Measurements from ENCODE around the gene KRT20. TPM values are rescaled to one million over a fixed set of nuclear protein-coding genes. Genes with fewer than 3 reads are reported as not detected.

The KRT20 gene
- total RNA-seq, 1 experiment from 2014 or later = 1.5 TPM

DNA sequence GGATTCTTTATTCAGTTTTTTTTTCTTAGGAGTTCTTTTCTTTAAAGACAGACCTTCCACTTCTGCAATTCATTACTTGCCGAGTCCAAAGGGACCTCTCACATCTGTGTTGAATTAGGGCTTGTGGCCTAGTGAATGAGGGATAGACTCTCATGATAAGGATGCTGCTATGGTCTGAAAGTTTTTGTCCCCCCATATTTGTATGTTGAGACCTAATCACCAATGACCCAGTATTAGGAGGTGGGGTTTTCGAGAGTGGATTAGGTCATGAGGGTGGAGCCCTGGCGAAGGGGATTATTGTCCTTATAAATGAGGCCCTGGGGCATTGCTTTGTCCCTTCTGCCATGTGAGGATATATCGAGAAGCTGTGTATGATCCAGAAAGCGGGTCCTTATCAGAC is 27.5 kb downstream of the KRT20 start:
- Histone ChIP-seq H3K36me3 (ENCODE audit: control insufficient read depth in 1 of 2, insufficient read depth in 2 of 2, low read length in 2 of 2) (peaks cover 0 to 3% of the 10 kb centered on the region in 2 experiments; a peak in 1 of 4 replicates), H3K4me3 (replicated peaks in 1 of 2; ENCODE audit: low read depth in 1 of 2, low read length in 2 of 2) (no peak overlapping the region), H3K27ac (ENCODE audit: low read depth, low read length) (peak overlapping the region; percentile 50; the same call in 1 of the 2 replicates), H3K4me2 (ENCODE audit: low read length) (no peak overlapping the region), H3K9ac (ENCODE audit: low read length) (no peak overlapping the region), H2AFZ (ENCODE audit: low read depth, low read length, poor library complexity, severe bottlenecking) (no peak overlapping the region), H3K9me3 (ENCODE audit: control insufficient read depth in 1 of 2, insufficient read depth in 1 of 2, low read depth in 1 of 2, low read length in 2 of 2) (no peaks in the 10 kb centered on the region), H4K20me1 (ENCODE audit: insufficient read depth) (no peaks in the 10 kb centered on the region), H3K4me1 (ENCODE audit: control insufficient read depth in 1 of 2, insufficient read depth in 2 of 2, low read length in 2 of 2) (peaks cover 11 to 48% of the 10 kb centered on the region in 2 experiments), H3K79me2 (ENCODE audit: insufficient read depth, low read length) (no peaks in the 10 kb centered on the region), H3K27me3 (ENCODE audit: insufficient read depth, low read length) (no peaks in the 10 kb centered on the region), H3K9me2 (ENCODE audit: insufficient read depth) (no peaks in the 10 kb centered on the region)
- no TSS peak for BruUV-seq (replicated peaks)
- ChIA-PET CTCF (interaction anchor here (0.7 to 4.3 kb wide), 12 partner anchors 30 to 808 kb away, joined by 3 to 31 read pairs (median 12); no protein-coding TSS in a partner anchor), RAD21 (ENCODE audit: low non-redundant PET in 1 of 2, low total read pairs in 2 of 2, uncharacterized antibody in 2 of 2, unreplicated experiment in 2 of 2) (interaction anchor here (2.1 to 2.2 kb wide), 2 partner anchors 691 kb away, joined by 6 to 12 read pairs; no protein-coding TSS in a partner anchor), POLR2A (interaction anchor here (1.0 to 1.8 kb wide), 4 partner anchors 45 to 690 kb away, joined by 3 to 8 read pairs (median 6); partner anchors contain the start of gene KRT19)
- peak; percentile 25; the same call in 1 of the 2 replicates for ATAC-seq
- TF ChIP-seq EZH2 (IDR thresholded peaks at IDR 0.05) (no peak), FOSL1 (IDR thresholded peaks at IDR 0.05; ENCODE audit: low read depth) (no peak), ZFX (IDR thresholded peaks at IDR 0.05) (no peak), SP1 (IDR thresholded peaks at IDR 0.05; ENCODE audit: low read depth) (no peak), ZBTB33 (IDR thresholded peaks at IDR 0.05; ENCODE audit: extremely low read depth, insufficient replicate concordance, low read length) (no peak), RAD21 (IDR thresholded peaks at IDR 0.05; ENCODE audit: low read depth) (no peak), EGR1 (IDR thresholded peaks at IDR 0.05; ENCODE audit: low read depth) (no peak), SIN3A (IDR thresholded peaks at IDR 0.05; ENCODE audit: low read depth) (no peak), TCF7L2 (IDR thresholded peaks at IDR 0.05; ENCODE audit: borderline replicate concordance, extremely low read depth, insufficient read depth, insufficient read length) (no peak), SRF (IDR thresholded peaks at IDR 0.05; ENCODE audit: low read depth) (no peak), YY1 (IDR thresholded peaks at IDR 0.05; ENCODE audit: extremely low read depth, insufficient replicate concordance, low read depth, low read length) (no peak), REST (IDR thresholded peaks at IDR 0.05; ENCODE audit: low read depth) (no peak)
- TF ChIP-seq, protein P1, sequence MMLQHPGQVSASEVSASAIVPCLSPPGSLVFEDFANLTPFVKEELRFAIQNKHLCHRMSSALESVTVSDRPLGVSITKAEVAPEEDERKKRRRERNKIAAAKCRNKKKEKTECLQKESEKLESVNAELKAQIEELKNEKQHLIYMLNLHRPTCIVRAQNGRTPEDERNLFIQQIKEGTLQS (IDR thresholded peaks at IDR 0.05) = no peak
- TF ChIP-seq, protein P2, sequence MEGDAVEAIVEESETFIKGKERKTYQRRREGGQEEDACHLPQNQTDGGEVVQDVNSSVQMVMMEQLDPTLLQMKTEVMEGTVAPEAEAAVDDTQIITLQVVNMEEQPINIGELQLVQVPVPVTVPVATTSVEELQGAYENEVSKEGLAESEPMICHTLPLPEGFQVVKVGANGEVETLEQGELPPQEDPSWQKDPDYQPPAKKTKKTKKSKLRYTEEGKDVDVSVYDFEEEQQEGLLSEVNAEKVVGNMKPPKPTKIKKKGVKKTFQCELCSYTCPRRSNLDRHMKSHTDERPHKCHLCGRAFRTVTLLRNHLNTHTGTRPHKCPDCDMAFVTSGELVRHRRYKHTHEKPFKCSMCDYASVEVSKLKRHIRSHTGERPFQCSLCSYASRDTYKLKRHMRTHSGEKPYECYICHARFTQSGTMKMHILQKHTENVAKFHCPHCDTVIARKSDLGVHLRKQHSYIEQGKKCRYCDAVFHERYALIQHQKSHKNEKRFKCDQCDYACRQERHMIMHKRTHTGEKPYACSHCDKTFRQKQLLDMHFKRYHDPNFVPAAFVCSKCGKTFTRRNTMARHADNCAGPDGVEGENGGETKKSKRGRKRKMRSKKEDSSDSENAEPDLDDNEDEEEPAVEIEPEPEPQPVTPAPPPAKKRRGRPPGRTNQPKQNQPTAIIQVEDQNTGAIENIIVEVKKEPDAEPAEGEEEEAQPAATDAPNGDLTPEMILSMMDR (IDR thresholded peaks at IDR 0.05 in 2 of 3, conservative IDR thresholded peaks at IDR 0.05 in 1 of 3; ENCODE audit: borderline replicate concordance in 1 of 3, insufficient read depth in 1 of 3, low read depth in 2 of 3, low read length in 2 of 3) = no peak
- intact Hi-C loops (cut with micrococcal nuclease) = loop anchor here (1.0 to 2.0 kb wide), 7 partner anchors 51 to 805 kb away; no protein-coding TSS in a partner anchor
- no peak for DNase-seq (ENCODE audit: low read depth, low spot score)

Measured in HCT116 (cell line).